CD4-positive, alpha-beta T cell treated with Interleukin-1 beta for 1 hour (primary cell): ENCODE measurements around the gene STRN4.
"Not testable (repeated sequence)": the region's sequence is repeated elsewhere in the genome, so short reads cannot be mapped to it uniquely, and the experiment has no call there.

Source experiments
- DNase-seq, 2 donors: peaks; one replicate each; pipeline ENCODE4 v3.0.0-alpha.2; 2020 to 2022

Gene STRN4, protein sequence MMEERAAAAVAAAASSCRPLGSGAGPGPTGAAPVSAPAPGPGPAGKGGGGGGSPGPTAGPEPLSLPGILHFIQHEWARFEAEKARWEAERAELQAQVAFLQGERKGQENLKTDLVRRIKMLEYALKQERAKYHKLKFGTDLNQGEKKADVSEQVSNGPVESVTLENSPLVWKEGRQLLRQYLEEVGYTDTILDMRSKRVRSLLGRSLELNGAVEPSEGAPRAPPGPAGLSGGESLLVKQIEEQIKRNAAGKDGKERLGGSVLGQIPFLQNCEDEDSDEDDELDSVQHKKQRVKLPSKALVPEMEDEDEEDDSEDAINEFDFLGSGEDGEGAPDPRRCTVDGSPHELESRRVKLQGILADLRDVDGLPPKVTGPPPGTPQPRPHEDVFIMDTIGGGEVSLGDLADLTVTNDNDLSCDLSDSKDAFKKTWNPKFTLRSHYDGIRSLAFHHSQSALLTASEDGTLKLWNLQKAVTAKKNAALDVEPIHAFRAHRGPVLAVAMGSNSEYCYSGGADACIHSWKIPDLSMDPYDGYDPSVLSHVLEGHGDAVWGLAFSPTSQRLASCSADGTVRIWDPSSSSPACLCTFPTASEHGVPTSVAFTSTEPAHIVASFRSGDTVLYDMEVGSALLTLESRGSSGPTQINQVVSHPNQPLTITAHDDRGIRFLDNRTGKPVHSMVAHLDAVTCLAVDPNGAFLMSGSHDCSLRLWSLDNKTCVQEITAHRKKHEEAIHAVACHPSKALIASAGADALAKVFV

DNA sequence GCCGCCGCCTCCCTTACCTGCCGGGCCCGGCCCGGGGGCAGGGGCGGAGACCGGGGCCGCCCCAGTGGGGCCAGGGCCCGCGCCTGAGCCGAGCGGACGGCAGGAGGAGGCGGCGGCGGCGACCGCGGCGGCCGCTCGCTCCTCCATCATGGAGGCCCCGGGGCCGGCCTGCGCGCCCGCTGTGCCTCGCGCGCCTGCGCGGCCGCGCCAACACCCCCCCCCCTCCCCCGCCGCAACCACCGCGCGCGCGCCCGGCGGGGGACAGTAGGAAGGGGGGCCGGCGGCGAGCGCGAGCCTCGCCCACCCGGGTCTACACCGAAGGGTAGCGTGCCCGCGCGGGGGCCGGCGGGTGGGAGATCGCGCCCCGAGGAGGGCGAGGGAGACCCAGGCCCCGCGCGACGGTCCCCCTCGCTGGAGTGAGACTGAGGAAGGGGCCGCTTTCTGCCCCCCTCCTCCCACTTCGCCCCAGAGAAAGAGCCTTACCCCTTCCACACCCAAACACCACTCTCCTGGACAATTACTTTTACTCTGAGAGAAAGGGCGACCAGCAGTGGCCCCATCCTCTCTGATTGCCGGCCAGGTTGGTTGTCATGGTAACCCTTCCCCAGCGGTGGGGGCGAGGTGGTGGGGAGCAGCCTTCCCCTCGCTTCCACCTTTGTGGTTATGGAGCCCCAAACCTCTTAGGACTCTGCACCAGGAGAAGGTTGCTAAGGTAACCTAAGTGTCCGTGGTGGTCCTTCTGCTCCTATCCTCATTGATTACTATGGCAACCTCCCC, at the start of gene STRN4:
Gene STRN4 (minus strand): TSS at position 170 of the 777 bp plus-strand sequence. CDS start 20 bp downstream, at position 150.
- DNase-seq: peak; percentile 70

DNA sequence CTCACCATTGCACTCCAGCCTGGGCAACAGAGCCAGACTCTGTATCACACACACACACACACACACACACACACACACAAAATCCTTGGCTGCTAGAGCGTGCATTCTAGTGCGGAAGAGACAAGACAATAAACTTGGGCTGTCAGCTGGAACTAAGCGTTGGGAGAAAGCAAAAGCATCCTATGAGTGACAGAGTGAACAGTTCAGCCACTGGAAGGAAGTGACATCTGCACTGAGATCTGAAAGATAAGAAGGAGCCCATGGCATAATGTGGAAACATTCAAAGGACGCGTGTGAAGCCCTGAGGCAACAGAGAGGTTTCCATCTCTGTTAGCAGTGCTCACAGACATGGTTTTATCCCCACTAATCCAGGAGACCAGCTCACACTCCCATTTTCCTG, 45.7 kb upstream of the STRN4 start:
- peak; percentile 2 to 73 for DNase-seq

DNA sequence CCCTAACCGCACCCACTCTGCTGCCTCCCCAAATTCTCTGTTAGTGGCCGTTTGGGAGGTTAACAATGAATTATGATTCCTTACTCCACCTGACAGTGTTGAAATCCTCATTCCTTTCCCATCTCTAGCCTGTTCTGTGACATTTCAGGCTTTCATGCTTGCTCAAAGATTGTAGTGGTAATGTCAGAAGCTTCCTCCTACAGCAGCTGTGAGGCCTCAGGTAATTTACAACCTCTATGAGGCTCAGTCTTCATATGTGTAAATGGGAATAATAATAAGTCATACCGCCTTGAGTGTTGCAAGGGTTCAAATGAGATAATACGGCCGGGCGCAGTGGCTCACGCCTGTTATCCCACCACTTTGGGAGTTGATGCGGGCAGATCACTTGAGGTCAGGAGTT, 43.1 kb upstream of the STRN4 start:
- no peak for DNase-seq

DNA sequence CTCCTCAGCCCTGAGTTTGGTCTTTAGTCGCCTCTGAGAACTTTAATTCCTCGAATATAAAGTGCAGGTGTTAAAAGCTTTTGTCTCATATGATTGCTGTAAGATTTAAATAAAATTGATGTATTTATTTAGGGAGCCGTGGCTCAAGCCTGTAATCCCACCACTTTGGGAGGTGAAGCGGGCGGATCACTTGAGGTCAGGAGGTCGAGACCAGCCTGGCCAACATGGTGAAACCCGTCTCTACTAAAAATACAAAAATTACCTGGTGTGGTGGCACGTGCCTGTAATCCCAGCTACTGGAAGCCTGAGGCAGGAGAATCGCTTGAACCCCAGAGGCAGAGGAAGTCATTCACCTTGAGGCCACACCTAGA, 42.7 kb upstream of the STRN4 start:
- no peak for DNase-seq

DNA sequence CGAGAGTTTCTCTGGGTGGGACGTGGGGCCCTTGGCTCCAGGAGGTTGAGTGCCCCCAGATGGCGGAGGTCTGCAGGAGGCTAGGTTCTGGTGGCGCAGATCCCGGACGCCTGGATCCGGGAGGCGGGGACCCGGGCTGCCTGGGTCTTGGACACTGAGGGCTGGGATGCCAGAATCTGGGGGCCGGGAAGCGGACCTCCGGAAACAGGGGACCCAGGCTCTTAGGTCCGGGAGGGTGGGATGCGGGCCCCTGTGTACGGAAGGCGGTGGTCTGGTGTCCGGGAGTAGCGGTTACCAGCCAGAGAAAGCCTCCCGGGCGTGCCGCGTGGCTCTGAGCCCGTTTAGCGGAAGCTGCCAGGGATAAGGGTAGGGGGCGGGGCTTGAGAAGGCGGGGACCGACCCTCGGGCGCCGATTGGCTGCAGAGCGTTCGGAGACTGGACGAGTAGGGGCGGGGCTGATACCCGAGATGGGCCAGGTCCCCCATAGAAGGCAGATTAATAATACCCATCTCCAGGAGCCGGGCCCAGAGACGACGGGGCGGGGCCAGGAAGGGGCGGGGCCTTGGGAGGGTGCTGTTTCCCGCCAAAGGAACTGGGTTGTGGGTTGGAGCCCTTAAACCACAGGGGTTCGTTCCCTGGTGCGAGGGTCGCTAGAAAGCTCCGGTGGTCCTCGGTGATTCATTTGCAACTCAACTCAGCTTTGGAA, 42.2 kb upstream of the STRN4 start, which contains the start of gene SLC1A5:
Gene SLC1A5 (minus strand): TSS at position 333 of the 706 bp plus-strand sequence. CDS start 629 bp downstream, outside the sequence.
- DNase-seq: peak; percentile 98

DNA sequence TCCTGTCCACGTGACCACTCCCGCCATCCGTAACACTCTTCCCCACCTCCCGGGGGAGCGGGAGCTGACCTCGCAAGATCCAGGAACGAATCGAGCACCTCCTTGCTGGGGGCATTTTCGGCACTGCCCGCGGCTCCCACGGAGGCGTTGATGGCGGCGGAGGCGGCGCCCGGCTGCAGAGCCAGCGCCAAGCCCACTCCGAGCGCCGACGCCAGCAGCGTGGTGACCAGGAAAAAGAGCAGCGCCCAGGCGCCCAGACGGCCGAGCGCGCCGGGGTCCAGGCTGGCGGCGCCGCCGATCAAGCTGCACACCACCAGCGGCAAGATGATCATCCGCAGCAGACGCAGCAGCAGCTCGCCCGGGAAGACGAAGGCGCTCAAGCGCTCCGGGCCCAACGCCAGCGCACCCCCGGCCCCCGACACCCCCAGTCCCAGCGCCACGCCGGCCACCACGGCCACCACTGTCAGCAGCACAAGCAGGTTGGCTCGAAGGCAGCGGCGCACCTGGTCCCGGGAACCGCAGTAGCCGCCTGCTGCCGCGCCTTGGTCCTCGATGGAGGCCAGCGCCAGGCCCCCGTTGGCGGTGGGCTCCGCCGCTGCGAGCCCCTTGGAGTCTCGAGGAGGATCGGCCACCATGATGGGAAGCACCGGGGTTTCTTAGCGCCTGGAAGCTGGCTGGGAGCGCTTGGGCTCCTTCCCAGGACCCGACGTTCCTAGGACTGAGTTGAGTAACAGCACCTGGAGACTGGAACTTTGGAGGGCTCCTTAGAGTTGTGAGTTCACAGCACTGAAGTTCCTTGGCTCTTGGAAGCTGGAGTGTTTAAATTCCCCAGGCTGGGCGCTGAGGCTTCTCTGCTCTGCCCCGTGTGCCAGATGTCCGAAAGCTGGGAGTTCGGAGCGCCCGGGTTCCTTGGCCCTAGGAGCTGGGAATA, 41.3 kb upstream of the STRN4 start:
- peak; percentile 18 to 28 for DNase-seq

DNA sequence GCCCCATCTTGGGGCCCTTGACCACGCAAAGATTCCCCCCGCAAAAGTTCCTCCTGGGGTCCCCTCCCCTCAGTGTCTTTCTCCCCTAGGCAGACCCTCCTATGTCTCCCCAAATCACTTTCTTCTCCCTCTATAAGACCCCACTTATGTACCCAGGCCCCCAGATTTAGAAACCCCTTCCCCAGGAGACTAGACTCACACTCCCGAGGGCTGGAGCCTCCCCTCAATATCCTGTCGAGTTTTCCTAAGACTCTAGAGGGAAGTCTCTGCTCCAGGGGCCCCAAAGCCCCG, 40.7 kb upstream of the STRN4 start:
- DNase-seq: no peak

DNA sequence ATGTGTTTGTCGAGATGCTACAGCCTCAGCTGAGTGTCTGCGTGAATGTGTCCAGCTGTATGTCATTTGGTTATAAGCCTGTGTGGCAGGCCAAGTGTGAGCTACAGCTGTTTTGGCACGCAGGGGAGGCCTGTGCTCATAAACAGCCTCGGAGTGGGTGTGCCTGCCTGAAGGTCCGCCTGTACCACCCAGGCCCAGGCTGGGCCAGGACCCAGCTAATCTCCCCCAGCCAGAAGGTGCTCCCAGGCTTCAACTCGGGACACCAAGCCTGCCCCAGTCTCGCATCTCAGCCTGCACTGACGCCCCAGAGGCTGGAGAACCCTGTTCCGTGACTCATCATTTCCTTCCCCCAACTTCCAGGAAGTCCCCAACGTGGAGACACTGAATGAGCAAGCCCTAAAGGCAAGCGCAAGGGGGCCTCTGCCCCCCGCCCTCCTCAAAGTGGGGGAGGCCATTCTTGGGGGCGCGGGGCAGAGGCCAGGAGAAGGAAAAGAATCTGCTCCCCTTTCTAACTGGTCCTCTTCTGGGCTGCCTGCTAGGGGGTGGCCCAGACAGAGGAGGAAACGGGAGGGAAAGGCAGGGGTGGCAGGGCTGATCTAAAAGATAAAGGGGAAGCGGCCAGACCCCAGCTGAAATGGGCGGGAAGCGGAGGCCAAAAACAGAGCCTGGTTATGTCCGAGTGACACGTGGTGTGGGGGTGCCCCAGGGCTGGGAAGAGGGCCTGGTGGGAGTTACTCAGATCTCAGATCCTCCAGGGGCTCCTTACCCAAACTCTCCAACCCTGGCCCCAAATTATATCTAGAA, 40.2 kb upstream of the STRN4 start:
- peak; percentile 82 to 83 for DNase-seq

DNA sequence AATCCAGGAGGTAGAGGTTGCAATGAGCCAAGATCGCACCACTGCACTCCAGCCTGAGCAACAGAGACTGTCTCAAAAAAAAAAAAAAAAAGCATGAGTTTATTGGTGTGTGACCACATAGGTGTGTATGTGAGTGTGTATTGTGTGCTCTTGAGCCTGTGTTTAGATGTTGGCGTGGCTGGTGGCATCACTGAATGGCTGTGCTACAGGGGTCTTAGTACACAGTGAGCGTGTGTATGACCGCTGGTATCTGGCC, 39.7 kb upstream of the STRN4 start:
- DNase-seq: no peak

DNA sequence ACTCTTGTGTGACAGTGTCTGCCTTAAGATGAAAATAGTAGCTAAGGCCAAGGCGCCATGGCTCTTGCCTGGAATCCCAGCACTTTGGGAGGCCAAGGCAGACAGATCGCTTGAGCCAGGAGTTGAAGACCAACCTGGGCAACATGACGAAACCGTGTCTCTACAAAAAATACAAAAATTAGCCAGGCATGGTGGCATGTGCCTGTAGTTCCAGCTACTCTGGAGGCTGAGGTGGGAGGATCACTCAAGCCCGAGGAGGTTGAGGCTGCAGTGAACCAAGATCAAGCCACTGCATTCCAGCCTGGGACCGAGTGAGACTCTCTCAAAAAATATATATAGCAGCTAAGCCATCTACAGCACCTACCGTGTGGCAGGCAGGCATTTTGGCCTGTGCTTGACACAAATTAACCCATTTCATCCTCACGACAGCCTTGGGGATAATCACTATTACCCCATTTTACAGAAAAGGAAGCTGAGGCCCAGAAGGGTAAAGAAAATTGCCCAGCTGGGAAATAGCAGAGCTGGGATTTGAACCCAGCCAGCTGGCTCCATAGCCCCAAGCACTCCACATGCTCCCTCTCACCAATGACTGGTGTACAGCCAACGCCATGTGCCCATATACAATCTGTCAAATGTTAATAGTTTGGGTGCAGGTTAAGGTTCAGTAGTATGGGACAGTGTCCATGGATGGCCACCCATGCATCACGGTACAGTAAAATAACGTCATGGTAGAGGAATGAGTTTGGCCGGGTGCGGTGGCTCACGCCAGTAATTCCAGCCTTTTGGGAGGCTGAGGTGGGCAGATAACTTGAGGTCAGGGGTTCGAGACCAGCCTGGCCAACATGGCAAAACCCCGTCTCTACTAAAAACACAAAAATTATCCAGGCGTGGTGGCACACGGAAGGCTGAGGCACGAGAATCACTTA, 39.1 kb upstream of the STRN4 start:
- DNase-seq: no peak

DNA sequence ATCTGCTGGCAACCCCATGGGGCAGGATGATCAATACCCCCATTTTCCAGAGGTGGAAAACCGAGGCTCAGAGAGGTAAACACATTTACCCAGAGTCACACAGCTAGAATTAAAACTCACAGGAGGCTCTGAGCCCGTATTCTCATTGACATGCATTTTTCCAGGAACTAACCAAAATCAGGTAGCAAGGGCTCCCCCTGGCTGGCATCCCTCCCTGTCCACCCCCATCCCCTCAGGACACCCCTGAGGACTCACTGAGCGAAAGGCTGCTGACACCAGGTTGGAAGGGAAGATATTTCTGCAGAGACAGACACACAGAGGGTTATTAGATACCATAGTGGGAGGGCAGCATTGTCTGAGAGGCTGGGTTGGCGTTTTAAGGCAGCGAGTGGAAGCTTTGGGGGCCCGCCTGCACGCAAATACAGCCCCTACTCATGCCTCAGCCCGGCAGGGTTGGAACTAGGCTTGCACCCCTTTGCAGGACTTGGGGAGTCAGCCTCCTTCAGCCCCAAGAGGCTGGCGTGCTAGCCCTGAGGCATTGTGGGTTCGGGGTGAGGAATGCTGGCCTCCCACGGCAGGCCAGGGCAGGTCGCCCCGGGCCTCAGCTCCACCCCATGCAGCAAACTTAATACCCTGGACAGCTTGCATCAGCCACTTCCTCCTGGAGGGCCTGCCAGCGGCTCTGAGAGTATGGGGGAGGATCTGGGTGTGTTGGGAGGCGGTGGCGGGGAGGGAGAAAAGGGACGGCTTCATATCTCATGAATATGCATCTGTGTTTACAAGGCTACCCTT, 38.2 kb upstream of the STRN4 start:
- peak; percentile 44 to 58 for DNase-seq

DNA sequence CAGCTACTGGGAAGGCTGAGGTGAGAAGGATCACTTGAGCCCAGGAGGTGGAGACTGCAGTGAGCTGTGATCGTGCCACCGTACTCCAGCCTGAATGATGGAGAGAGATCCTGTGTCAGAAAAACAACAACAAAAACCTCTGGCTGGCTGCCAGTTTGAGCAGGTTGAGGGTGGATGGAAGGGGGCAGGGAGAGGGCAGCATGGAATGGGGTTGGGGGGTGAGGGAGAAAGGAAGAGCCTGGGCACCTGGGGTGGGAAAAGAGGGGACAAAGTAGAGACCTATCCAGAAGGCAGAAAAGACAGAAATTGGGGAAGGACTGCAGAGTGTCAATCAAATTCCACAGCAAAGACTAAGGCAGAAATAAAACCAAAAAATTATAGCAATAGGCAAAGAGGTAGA, 37.4 kb upstream of the STRN4 start:
- no peak for DNase-seq

DNA sequence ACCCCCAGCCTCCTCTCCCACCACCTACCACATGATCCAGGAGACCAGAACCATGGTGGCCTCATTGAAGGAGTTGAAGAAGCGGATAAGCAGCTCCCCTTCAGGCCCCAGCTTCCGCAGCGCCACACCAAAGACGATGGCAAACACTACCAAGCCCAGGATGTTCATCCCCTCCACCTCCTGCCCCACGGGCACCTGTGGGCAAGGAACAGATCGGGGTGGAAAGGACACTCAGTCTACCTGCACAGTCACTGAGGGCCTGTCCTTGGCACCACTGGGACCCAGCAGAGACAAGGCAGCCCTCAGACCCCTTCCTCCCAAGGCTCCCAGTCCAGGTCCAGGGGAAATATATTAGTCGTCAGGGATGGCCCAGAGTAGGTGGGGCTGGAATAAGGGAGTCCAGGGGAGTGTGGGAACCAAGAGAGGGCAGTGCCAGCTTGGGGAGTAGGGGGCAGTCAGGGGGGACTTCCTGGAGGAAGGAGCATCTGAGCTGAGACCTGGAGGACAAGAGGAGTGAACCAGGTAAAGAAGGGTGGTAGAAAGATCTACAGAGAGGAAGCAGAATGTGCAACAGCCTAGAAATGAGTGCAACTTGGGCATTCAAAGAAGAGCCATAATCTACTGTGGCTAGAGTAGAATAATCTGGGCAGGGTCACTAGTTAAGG, 36.2 kb upstream of the STRN4 start:
- DNase-seq: no peak

DNA sequence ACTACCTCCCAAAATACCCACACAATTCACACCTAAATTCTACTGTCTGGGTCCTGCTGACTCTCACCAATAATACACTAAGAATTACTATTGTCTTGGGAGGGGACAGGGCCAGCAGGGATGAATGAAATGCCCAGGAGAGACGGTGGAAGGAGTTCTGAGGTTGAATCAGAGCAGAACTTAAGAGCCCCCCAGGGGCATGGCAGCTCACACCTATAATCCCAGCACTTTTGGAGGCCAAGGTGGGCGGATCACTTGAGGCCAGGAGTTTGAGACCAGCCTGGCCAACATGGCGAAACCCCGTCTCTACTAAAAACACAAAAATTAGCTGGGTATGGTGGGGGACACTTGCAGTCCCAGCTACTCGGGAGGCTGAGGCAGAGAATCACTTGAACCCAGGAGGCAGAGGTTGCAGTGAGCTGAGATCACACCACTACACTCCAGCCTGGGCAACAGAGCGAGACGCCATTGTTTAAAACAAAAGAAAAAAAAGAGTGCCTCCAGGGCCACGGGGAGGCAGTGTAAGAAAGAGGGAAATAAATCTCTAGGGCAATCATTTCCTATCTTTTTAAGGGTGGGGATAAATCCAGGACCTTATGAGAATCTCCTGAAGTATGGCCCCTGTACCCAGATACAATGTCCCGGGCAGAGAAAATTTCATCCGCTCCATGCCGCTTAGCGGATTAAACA, 31.9 kb upstream of the STRN4 start:
- DNase-seq: not testable (repeated sequence)

DNA sequence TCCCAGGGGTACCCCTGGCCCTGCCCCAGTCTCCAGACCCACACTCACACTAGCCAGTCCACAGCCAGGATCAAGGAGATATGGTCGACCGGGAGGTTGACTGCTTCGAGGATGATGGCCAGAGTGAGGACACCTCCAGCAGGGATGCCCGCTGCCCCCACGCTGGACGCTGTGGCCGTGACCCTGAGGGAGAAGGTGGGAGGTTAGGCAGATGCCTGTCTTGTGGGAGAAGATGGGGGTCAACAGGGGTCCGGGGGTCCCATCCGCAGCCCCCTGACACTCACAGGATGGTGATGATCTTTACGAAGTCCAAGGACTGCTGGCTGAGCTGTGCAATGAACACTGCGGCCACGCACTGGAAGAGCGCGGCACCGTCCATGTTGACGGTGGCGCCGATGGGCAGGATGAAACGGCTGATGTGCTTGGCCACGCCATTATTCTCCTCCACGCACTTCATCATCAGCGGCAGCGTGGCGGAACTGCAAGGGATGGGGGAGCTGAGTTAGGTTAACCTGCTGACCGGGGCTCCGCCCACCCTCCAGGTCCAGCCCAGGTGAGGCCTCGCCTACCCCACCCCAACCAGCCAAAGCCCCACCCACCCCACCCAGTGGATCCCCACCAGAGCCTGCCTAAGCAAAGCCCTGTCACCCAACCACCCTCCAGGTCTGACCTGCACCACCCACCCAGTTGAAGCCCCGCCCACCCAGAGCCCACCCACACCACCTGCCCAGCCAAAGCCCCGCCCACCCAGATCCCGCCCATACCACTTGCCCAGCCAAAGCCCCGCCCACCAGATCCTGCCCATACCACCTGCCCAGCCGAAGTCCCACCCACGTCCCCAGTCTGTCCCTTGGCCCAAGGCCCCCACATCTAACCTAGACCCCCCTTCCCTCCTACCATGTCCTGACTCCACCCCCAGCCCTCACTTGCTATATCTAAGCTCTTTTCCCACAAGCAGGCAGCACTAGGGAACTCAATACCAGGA, 31.0 kb upstream of the STRN4 start:
- DNase-seq: no peak

DNA sequence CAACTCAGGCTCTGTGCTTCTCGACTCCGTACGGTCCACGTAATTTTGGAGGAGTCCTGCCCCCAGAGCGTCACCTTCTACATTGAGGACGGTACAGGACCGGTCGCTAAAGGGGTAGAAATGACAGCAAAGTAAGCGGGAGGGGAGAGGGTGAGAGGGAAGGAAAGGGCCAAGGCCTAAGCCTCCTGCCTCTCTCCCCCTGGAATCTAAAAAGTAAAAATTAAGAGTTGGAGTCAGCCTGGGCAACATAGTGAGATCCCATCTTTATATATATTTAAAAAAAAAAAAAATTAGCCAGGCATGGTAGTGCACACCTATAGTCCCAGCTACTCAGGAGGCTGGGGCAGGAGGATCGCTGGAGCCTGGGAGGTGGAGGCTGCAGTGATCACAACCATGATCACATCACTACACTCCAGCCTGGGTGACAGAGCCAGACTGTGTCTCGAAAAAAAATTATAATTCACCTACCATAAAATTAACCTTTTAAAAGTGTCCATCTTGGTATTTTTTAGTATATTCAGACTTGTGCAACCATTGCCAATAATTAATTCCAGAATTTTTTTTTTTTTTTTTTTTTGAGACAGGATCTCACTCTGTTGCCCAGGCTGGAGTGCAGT, 29.5 kb upstream of the STRN4 start:
- no peak for DNase-seq
